AG04449 (cell line): ENCODE measurements around the gene THRB.
A peak's percentile ranks its signal among the peaks of the same experiment; 100 is the strongest.

Experiments
- CTCF ChIA-PET: fragments of 350-600 bp; formaldehyde crosslinking; extraction: SDS; loops from one replicate; lab custom pipeline; 2021; ENCODE audit warnings: antibody characterized with exemption; lab: Yijun Ruan, JAX
- POLR2A ChIA-PET: fragments of 400-600, 350-600 bp; formaldehyde crosslinking; extraction: SDS; loops from one replicate; lab custom pipeline; 2020; ENCODE audit warnings: antibody characterized with exemption, inconsistent platforms; lab: Yijun Ruan, JAX
- DNase-seq: peaks from one replicate; pipeline ENCODE4 v3.0.0-alpha.2; 2010; ENCODE audit warnings: low read depth, low spot score
- H3K4me3 ChIP-seq: 2 replicates; pipeline ENCODE4 v1.5.1; 2011; ENCODE audit warnings: low read depth, mild to moderate bottlenecking, control low read depth, low read length
- TF ChIP-seq, protein P1 (sequence below): IDR thresholded peaks from one replicate; pipeline ENCODE4 v1.5.1; 2011; ENCODE audit warnings: mild to moderate bottlenecking, moderate library complexity, low read length, control low read depth, inconsistent platforms; ENCODE audit not compliant: insufficient read depth; ENCODE audit errors: missing control alignments

The THRB gene

DNA sequence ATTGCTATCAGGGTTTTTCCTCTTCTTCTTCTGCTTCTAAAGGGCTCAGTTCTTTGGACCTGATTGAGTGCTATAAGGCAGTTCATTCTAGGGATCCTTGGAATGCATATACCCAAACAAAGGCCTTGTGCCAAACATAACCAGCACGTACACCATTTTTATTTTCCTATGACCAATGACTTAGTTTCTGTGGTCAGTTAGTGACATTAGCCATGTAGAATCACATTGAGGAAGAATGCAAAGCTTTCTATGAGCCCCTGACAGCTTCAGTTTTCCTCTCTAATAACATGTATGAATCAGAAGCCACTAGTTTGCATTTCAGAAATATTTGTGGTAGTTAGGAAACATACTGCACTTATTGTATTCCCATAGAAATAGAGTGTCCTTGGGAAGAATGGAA is 240.0 kb downstream of the THRB start:
- peak; percentile 86 for DNase-seq
- TF ChIP-seq, protein P1, sequence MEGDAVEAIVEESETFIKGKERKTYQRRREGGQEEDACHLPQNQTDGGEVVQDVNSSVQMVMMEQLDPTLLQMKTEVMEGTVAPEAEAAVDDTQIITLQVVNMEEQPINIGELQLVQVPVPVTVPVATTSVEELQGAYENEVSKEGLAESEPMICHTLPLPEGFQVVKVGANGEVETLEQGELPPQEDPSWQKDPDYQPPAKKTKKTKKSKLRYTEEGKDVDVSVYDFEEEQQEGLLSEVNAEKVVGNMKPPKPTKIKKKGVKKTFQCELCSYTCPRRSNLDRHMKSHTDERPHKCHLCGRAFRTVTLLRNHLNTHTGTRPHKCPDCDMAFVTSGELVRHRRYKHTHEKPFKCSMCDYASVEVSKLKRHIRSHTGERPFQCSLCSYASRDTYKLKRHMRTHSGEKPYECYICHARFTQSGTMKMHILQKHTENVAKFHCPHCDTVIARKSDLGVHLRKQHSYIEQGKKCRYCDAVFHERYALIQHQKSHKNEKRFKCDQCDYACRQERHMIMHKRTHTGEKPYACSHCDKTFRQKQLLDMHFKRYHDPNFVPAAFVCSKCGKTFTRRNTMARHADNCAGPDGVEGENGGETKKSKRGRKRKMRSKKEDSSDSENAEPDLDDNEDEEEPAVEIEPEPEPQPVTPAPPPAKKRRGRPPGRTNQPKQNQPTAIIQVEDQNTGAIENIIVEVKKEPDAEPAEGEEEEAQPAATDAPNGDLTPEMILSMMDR, result no peak
- CTCF ChIA-PET, result interaction anchor here (1.2 kb wide), 2 partner anchors 17 kb away, joined by 3 to 4 read pairs; no protein-coding TSS in a partner anchor
- no peak overlapping the region for H3K4me3 ChIP-seq
- POLR2A ChIA-PET, result interaction anchor here (1.0 kb wide), 1 partner anchor 338 kb away, joined by 3 read pairs; the partner anchor contains the start of genes NKIRAS1 and RPL15

GRCh38 chr3:24253336-24253735 is 241.3 kb downstream of the THRB start:
- ChIA-PET CTCF (interaction anchor here (0.6 to 1.5 kb wide), 4 partner anchors 10 to 258 kb away, joined by 3 to 5 read pairs (median 3); no protein-coding TSS in a partner anchor), POLR2A (no interaction called here)
- H3K4me3 ChIP-seq, result no peak overlapping the region
- TF ChIP-seq, protein P1, result no peak
- no peak for DNase-seq

- CTCF ChIA-PET, result no interaction called here
- TF ChIP-seq, protein P1, result no peak
- no peak for DNase-seq
- POLR2A ChIA-PET, result no interaction called here
- H3K4me3 ChIP-seq, result no peak overlapping the region
Observed at GRCh38 chr3:24249523-24249922, 245.1 kb downstream of the THRB start.

DNA sequence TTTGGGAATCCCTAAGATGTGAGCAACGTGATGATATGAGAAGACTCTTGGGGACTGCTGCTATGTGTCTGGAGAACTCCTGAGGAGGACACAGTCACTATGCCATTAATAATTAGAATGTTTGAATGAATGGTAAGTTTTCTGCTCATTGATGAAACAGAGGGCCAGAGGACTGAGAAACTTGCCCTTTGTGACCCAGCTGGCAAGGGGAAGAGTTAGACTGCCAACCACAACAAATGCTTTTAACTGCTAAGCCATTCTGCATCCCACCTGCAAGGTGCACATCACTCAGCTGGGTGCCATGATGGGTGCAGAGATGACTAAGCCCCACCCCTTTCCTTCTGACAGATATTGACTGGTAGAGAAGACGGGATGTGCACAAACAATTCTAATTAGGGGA is 249.6 kb downstream of the THRB start:
- ChIA-PET CTCF (interaction anchor here (1.0 to 1.2 kb wide), 2 partner anchors 19 to 59 kb away, joined by 3 to 4 read pairs; no protein-coding TSS in a partner anchor), POLR2A (no interaction called here)
- H3K4me3 ChIP-seq, result no peak overlapping the region
- DNase-seq, result no peak
- TF ChIP-seq, protein P1, result no peak

DNA sequence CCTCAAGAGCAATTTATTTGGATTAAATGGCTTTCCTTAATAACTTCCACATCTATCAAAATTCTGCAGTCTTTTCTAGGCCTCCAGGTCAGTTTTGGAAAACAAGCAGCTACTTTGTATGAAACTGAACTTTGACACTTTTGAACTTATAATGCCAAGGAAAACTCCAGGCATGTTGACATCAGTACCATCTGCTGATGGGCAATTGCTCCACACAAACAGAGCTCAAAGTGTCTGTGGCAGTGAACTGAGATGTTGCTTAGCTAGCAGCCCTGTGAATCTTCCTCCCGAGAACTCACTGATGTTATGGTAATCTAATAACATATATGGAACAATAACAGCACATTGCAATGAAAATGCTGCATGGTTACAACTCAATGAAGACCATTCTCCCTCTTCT is 250.2 kb downstream of the THRB start:
- ChIA-PET POLR2A (no interaction called here), CTCF (interaction anchor here (1.0 to 1.2 kb wide), 2 partner anchors 20 to 58 kb away, joined by 3 to 4 read pairs; no protein-coding TSS in a partner anchor)
- no peak for DNase-seq
- TF ChIP-seq, protein P1, result no peak
- H3K4me3 ChIP-seq, result no peak overlapping the region

DNA sequence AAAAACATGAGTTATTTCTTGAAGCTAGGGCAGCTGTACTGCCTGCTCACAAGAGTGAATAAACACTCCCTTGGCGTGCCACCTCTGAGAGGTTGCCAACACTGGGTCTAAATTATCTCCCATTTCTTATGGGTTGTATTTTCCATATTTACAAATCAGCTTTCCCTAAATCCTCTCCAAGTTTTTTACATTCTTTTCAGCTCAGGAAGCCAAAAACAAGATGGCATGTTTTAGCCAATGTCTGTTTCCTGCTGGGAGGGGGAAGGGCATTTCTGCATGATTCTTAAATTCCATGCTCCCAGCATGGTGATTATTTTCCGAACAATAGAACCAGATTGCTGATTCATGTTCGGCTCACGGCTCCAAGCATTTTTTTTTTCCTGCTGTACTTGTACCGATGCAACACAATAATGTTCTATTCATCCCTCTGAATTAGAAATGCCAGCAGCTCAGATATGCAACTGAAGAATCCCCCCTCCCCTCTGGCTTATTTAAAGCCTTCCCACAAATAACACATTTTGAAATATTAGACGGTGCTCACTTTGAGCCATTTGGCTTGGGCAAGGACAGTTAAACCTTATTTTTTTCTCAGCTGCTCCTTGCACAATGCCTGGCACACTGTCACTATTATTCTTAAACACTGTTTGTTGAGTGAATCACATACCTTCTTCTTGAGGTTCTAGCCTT is 252.5 kb downstream of the THRB start:
- H3K4me3 ChIP-seq, result no peak overlapping the region
- TF ChIP-seq, protein P1, result no peak
- ChIA-PET POLR2A (interaction anchor here (0.8 kb wide), 1 partner anchor 56 kb away, joined by 3 read pairs; no protein-coding TSS in a partner anchor), CTCF (interaction anchor here (1.1 to 1.9 kb wide), 4 partner anchors 12 to 244 kb away, joined by 3 to 7 read pairs (median 4); no protein-coding TSS in a partner anchor)
- DNase-seq, result no peak
